Subcutaneous abdominal adipose tissue (tissue), 5 donors: ENCODE results near the gene DOCK1.

Experiments
- H3K27ac ChIP-seq: one replicate; pipeline ENCODE4 v1.7.0; 2013; ENCODE audit warnings: low read depth, mild to moderate bottlenecking, inconsistent platforms, low read length, moderate library complexity
- H3K27me3 ChIP-seq, 5 donors: one replicate each; pipeline ENCODE4 v1.7.0; 2013; ENCODE audit warnings: low read length in 5 of 5, inconsistent platforms in 1 of 5; ENCODE audit not compliant: control insufficient read depth in 5 of 5, insufficient read depth in 4 of 5
- H3K36me3 ChIP-seq, 5 donors: one replicate each; pipeline ENCODE4 v1.7.0; 2013; ENCODE audit warnings: low read length in 5 of 5; ENCODE audit not compliant: control insufficient read depth in 5 of 5, insufficient read depth in 5 of 5
- H3K4me1 ChIP-seq, 5 donors: one replicate each; pipeline ENCODE4 v1.7.0; 2013; ENCODE audit warnings: low read length in 5 of 5, mild to moderate bottlenecking in 3 of 5, moderate library complexity in 1 of 5; ENCODE audit not compliant: control insufficient read depth in 5 of 5, insufficient read depth in 5 of 5
- H3K4me3 ChIP-seq, 5 donors: one replicate each; pipeline ENCODE4 v1.7.0; 2013; ENCODE audit warnings: low read length in 5 of 5, low read depth in 1 of 5
- H3K9ac ChIP-seq, 5 donors: one replicate each; pipeline ENCODE4 v1.7.0; 2013; ENCODE audit warnings: low read length in 5 of 5, mild to moderate bottlenecking in 4 of 5, moderate library complexity in 3 of 5
- H3K9me3 ChIP-seq, 5 donors: one replicate each; pipeline ENCODE4 v1.7.0; 2013; ENCODE audit warnings: low read length in 5 of 5; ENCODE audit not compliant: control insufficient read depth in 5 of 5
- donor health status: healthy.
- donor health status: healthy.
- donor health status: healthy.
- donor health status: healthy.
- donor health status: healthy.

Gene DOCK1

GRCh38 chr10:126904818-126905701 lies at the start of gene DOCK1:
Gene DOCK1 (plus strand): TSS chr10:126905428. CDS start chr10:126905518, 90 bp downstream.
- peaks cover 8 to 43% (median 35%) of the 10 kb centered on the region in 5 donors for H3K4me1 ChIP-seq
- H3K4me3 ChIP-seq = peak within 1 kb of the TSS; percentile 62 to 78 (median 73)
- H3K27ac ChIP-seq = peak within 1 kb of the TSS; percentile 46
- no peaks in the 10 kb centered on the region for H3K36me3 ChIP-seq
- peak within 1 kb of the TSS; percentile 16 to 81 (median 73) for H3K9ac ChIP-seq
- H3K27me3 ChIP-seq = no peaks in the 10 kb centered on the region
- H3K9me3 ChIP-seq = no peaks in the 10 kb centered on the region

- H3K36me3 ChIP-seq = no peaks in the 10 kb centered on the region
- peaks cover 0 to 4% (median 0%) of the 10 kb centered on the region in 5 donors for H3K27me3 ChIP-seq
- no peak overlapping the region for H3K27ac ChIP-seq
- H3K4me3 ChIP-seq = no peak overlapping the region
- peaks cover 0 to 11% (median 10%) of the 10 kb centered on the region in 5 donors for H3K9me3 ChIP-seq
- H3K9ac ChIP-seq = no peak overlapping the region
- no peaks in the 10 kb centered on the region for H3K4me1 ChIP-seq
These were observed 47.9 kb upstream of the DOCK1 start for GRCh38 chr10:126857178-126857806.

- H3K36me3 ChIP-seq = no peaks in the 10 kb centered on the region
- no peaks in the 10 kb centered on the region for H3K27me3 ChIP-seq
- H3K27ac ChIP-seq = no peak overlapping the region
- H3K4me1 ChIP-seq = no peaks in the 10 kb centered on the region
- H3K9me3 ChIP-seq = no peaks in the 10 kb centered on the region
- no peak overlapping the region for H3K4me3 ChIP-seq
- no peak overlapping the region for H3K9ac ChIP-seq
These were observed 37.5 kb upstream of the DOCK1 start for GRCh38 chr10:126867567-126868365.

GRCh38 chr10:126868371-126868770 lies 36.9 kb upstream of the DOCK1 start:
- no peaks in the 10 kb centered on the region for H3K9me3 ChIP-seq

GRCh38 chr10:126872135-126872534 lies 33.1 kb upstream of the DOCK1 start:
- Histone ChIP-seq H3K27me3 (peaks cover 0 to 3% (median 0%) of the 10 kb centered on the region in 5 donors), H3K4me3 (no peak overlapping the region), H3K27ac (no peak overlapping the region), H3K36me3 (no peaks in the 10 kb centered on the region), H3K9me3 (no peaks in the 10 kb centered on the region), H3K4me1 (no peaks in the 10 kb centered on the region), H3K9ac (no peak overlapping the region)

More at GRCh38 chr10:126868371-126868770, 36.9 kb upstream of the DOCK1 start:
- Histone ChIP-seq H3K9ac (no peak overlapping the region), H3K36me3 (no peaks in the 10 kb centered on the region), H3K4me3 (no peak overlapping the region), H3K4me1 (no peaks in the 10 kb centered on the region), H3K27me3 (no peaks in the 10 kb centered on the region), H3K27ac (no peak overlapping the region)

- H3K27me3 ChIP-seq = peaks cover 0 to 3% (median 0%) of the 10 kb centered on the region in 5 donors
- H3K9ac ChIP-seq = no peak overlapping the region
- no peaks in the 10 kb centered on the region for H3K9me3 ChIP-seq
- H3K27ac ChIP-seq = no peak overlapping the region
- no peaks in the 10 kb centered on the region for H3K4me1 ChIP-seq
- H3K4me3 ChIP-seq = no peak overlapping the region
- H3K36me3 ChIP-seq = no peaks in the 10 kb centered on the region
These were observed 32.5 kb upstream of the DOCK1 start for GRCh38 chr10:126872768-126873167.

- H3K36me3 ChIP-seq = no peaks in the 10 kb centered on the region
- H3K27me3 ChIP-seq = peaks cover 0 to 6% (median 3%) of the 10 kb centered on the region in 5 donors
These were observed 28.8 kb upstream of the DOCK1 start for GRCh38 chr10:126876456-126876855.

GRCh38 chr10:126877390-126877789 lies 27.8 kb upstream of the DOCK1 start:
- Histone ChIP-seq H3K27ac (no peak overlapping the region), H3K4me1 (no peaks in the 10 kb centered on the region), H3K36me3 (no peaks in the 10 kb centered on the region), H3K9me3 (no peaks in the 10 kb centered on the region), H3K27me3 (peaks cover 0 to 6% (median 3%) of the 10 kb centered on the region in 5 donors), H3K9ac (no peak overlapping the region), H3K4me3 (no peak overlapping the region)

More at GRCh38 chr10:126876456-126876855, 28.8 kb upstream of the DOCK1 start:
- H3K4me1 ChIP-seq = no peaks in the 10 kb centered on the region
- no peak overlapping the region for H3K27ac ChIP-seq
- no peaks in the 10 kb centered on the region for H3K9me3 ChIP-seq
- H3K9ac ChIP-seq = no peak overlapping the region
- H3K4me3 ChIP-seq = no peak overlapping the region

GRCh38 chr10:126878594-126878993 lies 26.6 kb upstream of the DOCK1 start:
- Histone ChIP-seq H3K9me3 (no peaks in the 10 kb centered on the region), H3K4me3 (no peak overlapping the region), H3K4me1 (no peaks in the 10 kb centered on the region), H3K27me3 (peaks cover 0 to 6% (median 3%) of the 10 kb centered on the region in 5 donors), H3K27ac (no peak overlapping the region), H3K9ac (no peak overlapping the region), H3K36me3 (no peaks in the 10 kb centered on the region)
